Smooth muscle cell of the brain vasculature (primary cell): ENCODE measurements around the gene FOXD4L4.
"Not testable (repeated sequence)": the region's sequence is repeated elsewhere in the genome, so short reads cannot be mapped to it uniquely, and the experiment has no call there.

Experiments used
- DNase-seq: peaks from one replicate; pipeline ENCODE4 v3.0.0-alpha.2; 2012; ENCODE audit warnings: low read depth, low spot score

FOXD4L4 gene

DNA sequence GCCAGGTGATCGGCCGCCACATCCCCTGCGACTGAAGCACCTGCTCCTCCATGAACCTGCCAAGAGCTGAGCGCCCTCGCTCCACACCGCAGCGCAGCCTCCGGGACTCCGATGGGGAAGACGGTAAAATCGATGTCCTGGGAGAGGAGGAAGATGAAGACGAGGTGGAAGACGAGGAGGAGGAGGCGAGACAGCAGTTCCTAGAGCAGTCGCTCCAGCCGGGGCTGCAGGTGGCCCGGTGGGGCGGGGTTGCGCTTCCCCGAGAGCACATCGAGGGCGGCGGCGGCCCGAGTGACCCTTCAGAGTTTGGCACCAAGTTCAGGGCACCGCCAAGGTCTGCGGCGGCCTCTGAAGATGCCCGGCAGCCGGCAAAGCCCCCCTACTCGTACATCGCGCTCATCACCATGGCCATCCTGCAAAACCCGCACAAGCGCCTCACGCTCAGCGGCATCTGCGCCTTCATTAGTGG, at the start of gene FOXD4L4:
Gene FOXD4L4, plus strand, starts transcription at position 51 of the 469 bp plus-strand sequence. Its CDS starts 0 bp downstream, at position 51.
- DNase-seq = not testable (repeated sequence)

DNA sequence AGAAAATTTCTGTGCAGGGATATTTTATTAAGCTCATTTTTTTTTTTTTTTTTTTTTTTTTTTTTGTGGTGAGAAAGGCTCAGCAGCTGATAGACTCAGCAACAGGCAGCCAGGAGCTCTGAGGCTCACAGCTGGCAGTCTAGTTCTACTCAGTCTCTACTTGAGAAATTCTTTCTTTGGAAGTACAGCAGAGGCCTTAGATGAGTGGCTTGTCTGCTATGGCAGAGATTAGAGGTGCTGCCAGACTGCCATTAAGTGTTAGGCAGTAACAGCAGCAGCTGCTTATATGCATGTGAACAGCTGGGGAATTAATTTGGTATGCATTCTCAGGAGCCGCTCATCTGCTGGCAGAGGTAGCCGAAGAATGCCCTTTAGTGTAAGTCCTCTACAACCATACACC, 33.4 kb upstream of the FOXD4L4 start:
- DNase-seq = not testable (repeated sequence)

DNA sequence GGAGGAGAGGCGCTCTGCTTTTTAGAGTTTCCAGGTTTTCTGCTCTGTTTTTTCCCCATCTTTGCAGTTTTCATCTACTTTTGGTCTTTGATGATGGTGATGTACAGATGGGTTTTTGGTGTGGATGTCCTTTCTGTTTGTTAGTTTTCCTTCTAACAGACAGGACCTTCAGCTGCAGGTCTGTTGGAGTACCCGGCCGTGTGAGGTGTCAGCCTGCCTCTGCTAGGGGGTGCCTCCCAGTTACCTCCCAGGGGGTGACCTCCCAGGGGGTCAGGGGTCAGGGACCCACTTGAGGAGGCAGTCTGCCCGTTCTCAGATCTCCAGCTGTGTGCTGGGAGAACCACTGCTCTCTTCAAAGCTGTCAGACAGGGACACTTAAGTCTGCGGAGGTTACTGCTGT, 22.5 kb upstream of the FOXD4L4 start:
- DNase-seq = not testable (repeated sequence)

DNA sequence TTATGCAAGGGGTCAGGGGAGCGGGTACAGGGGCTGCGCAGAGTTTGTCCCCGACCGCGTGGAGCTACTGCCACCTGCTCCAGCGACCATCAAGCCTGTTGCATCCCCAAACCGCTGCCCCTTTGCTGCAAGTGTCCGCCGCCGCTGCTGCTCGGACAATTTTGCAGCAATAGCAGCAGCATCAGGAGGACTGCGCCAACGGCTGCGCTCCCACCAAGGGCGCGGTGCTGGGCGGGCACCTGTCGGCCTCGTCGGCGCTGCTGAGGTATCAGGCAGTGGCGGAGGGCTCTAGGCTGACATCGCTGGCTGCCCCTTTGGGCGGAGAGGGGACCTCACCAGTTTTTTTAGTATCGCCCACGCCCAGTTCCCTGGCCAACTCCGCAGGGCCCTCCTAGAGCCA, 1.2 kb downstream of the FOXD4L4 start:
- DNase-seq = not testable (repeated sequence)
